ENCODE measurements around the gene UGT1A3. TPM values are rescaled to one million over a fixed set of nuclear protein-coding genes. Genes with fewer than 3 reads are reported as not detected.

Gene UGT1A3
- total RNA-seq, 2 donors from 2014 or later, result not detected

Other genes with a start within 250 kb of the UGT1A3 start
- 10 to 100 TPM; 20.6 to 23.3 TPM for gene USP40, start 162.3 kb upstream of the UGT1A3 start, total RNA-seq
- gene UGT1A8, start 111.4 kb upstream of the UGT1A3 start, total RNA-seq, result not detected
- gene UGT1A10, start 92.6 kb upstream of the UGT1A3 start, total RNA-seq, result not detected
- not detected for gene UGT1A9, start 57.1 kb upstream of the UGT1A3 start, total RNA-seq
- gene UGT1A7, start 47.1 kb upstream of the UGT1A3 start, total RNA-seq, result not detected
- gene UGT1A6, start 36.2 kb upstream of the UGT1A3 start, total RNA-seq, result not detected
- gene UGT1A5, start 16.1 kb upstream of the UGT1A3 start, total RNA-seq, result not detected
- not detected for gene UGT1A4, start 10.3 kb upstream of the UGT1A3 start, total RNA-seq
- gene UGT1A1, start 31.2 kb downstream of the UGT1A3 start, total RNA-seq, result not detected
- not detected for gene MROH2A, start 49.3 kb downstream of the UGT1A3 start, total RNA-seq
- 10 to 100 TPM; 35.6 to 76.6 TPM for gene HJURP, start 125.5 kb downstream of the UGT1A3 start, total RNA-seq
- gene TRPM8, start 188.3 kb downstream of the UGT1A3 start, total RNA-seq, result not detected

Measured in natural killer cell treated with Interleukin-12 subunit alpha and Interleukin-12 subunit beta and Interleukin-15 and Interleukin-18, amount 100 ng/mL, for 72 hours (primary cell).